Measurements from ENCODE around the gene COPS3. TPM values are rescaled to one million over a fixed set of nuclear protein-coding genes. Genes with fewer than 3 reads are reported as not detected.

COPS3 gene
- 47.5 TPM for total RNA-seq
- long read RNA-seq, transcript COPS3-215 (12 exons, 1,625 nt) = minor isoform, 7 of 232 reads
- long read RNA-seq, transcript COPS3-201 (12 exons, 1,641 nt) = major isoform, 149 of 232 reads
- long read RNA-seq, partial matches to known transcripts = 9 of 232 reads
- long read RNA-seq, other reads (novel, unspliced or antisense) = 67 of 232 reads

GRCh38 chr17:17280613-17281549, at the start of gene COPS3:
COPS3 (minus strand) TSS chr17:17281246; CDS start chr17:17281186, 60 bp downstream.
- peak; percentile 99 for DNase-seq (ENCODE audit: low spot score)

GRCh38 chr17:17328251-17328650, 47.2 kb upstream of the COPS3 start:
- no peak for DNase-seq (ENCODE audit: low spot score)

- DNase-seq (ENCODE audit: low spot score) = no peak
Measured at GRCh38 chr17:17326275-17326875, 45.3 kb upstream of the COPS3 start.

GRCh38 chr17:17325816-17326215, 44.8 kb upstream of the COPS3 start:
- no peak for DNase-seq (ENCODE audit: low spot score)

- DNase-seq (ENCODE audit: low spot score) = no peak
Measured at GRCh38 chr17:17325228-17325627, 44.2 kb upstream of the COPS3 start.

GRCh38 chr17:17324616-17325015, 43.6 kb upstream of the COPS3 start:
- no peak for DNase-seq (ENCODE audit: low spot score)

- DNase-seq (ENCODE audit: low spot score) = no peak
Measured at GRCh38 chr17:17322516-17323510, 41.8 kb upstream of the COPS3 start.

- DNase-seq (ENCODE audit: low spot score) = no peak
Measured at GRCh38 chr17:17321356-17322025, 40.4 kb upstream of the COPS3 start.

- no peak for DNase-seq (ENCODE audit: low spot score)
Measured at GRCh38 chr17:17320911-17321220, 39.8 kb upstream of the COPS3 start.

GRCh38 chr17:17320188-17320910, 39.3 kb upstream of the COPS3 start:
- DNase-seq (ENCODE audit: low spot score) = no peak

GRCh38 chr17:17315142-17315821, 34.2 kb upstream of the COPS3 start:
- DNase-seq (ENCODE audit: low spot score) = no peak

GRCh38 chr17:17314501-17315071, 33.5 kb upstream of the COPS3 start:
- DNase-seq (ENCODE audit: low spot score) = no peak

GRCh38 chr17:17313350-17313991, 32.4 kb upstream of the COPS3 start:
- DNase-seq (ENCODE audit: low spot score) = no peak

GRCh38 chr17:17309356-17309755, 28.3 kb upstream of the COPS3 start:
- no peak for DNase-seq (ENCODE audit: low spot score)

- DNase-seq (ENCODE audit: low spot score) = no peak
Measured at GRCh38 chr17:17305281-17305801, 24.3 kb upstream of the COPS3 start.

GRCh38 chr17:17304521-17304985, 23.5 kb upstream of the COPS3 start:
- no peak for DNase-seq (ENCODE audit: low spot score)

- no peak for DNase-seq (ENCODE audit: low spot score)
Measured at GRCh38 chr17:17303847-17304490, 22.9 kb upstream of the COPS3 start.

Data from mesenteric fat pad (tissue), 1 donor.